WTC11 (cell line): Measurements from ENCODE around the gene MMAB. TPM values are rescaled to one million over a fixed set of nuclear protein-coding genes. Genes with fewer than 3 reads are reported as not detected.

ENCODE experiments used
- ATAC-seq: fragments of 200-7000 bp; cut with Tn5 transposase; 2 replicates; pipeline ENCODE4 v1.10.0; 2021; ENCODE audit warnings: mild to moderate bottlenecking, moderate library complexity
- CTCF ChIA-PET: fragments of 300-600 bp; sonication (Branson Sonifier 250); formaldehyde crosslinking; loops from one replicate; lab custom pipeline; 2021; ENCODE audit warnings: antibody characterized with exemption; lab: Charles Lee
- POLR2A ChIA-PET: fragments of 350-600 bp; sonication (Branson Sonifier 250); formaldehyde crosslinking; loops from one replicate; lab custom pipeline; 2021; ENCODE audit warnings: antibody characterized with exemption; lab: Charles Lee
- DNase-seq: peaks from one replicate; pipeline ENCODE4 v3.0.0; 2021; ENCODE audit warnings: low spot score
- H3K27ac Mint-ChIP-seq: 2 replicates; pipeline ENCODE4 v1.8.0; 2021; ENCODE audit warnings: mixed read lengths
- H3K27me3 Mint-ChIP-seq: 2 replicates; pipeline ENCODE4 v1.8.0; 2021; ENCODE audit warnings: low read depth, mild to moderate bottlenecking, moderate library complexity, mixed read lengths
- H3K36me3 Mint-ChIP-seq: 2 replicates; pipeline ENCODE4 v1.8.0; 2021; ENCODE audit warnings: mixed read lengths
- H3K4me1 Mint-ChIP-seq: 2 replicates; pipeline ENCODE4 v1.8.0; 2022; ENCODE audit warnings: mixed read lengths
- H3K4me3 Mint-ChIP-seq: 2 replicates; pipeline ENCODE4 v1.8.0; 2021; ENCODE audit warnings: mild to moderate bottlenecking, moderate library complexity, mixed read lengths
- H3K9me3 Mint-ChIP-seq: 2 replicates; pipeline ENCODE4 v1.8.0; 2021; ENCODE audit warnings: mixed read lengths
- ATF1 ChIP-seq: sonication (generic); formaldehyde crosslinking; IDR thresholded peaks from 2 replicates; pipeline ENCODE4 v1.8.1; 2023; ENCODE audit warnings: mild to moderate bottlenecking, moderate library complexity, missing genetic modification reagents
- E2F5 ChIP-seq: sonication (generic); formaldehyde crosslinking; IDR thresholded peaks from 2 replicates; pipeline ENCODE4 v1.8.1; 2022; ENCODE audit warnings: mild to moderate bottlenecking, moderate library complexity, missing genetic modification reagents
- ESRRA ChIP-seq: sonication (generic); formaldehyde crosslinking; IDR thresholded peaks from 2 replicates; pipeline ENCODE4 v1.8.1; 2022; ENCODE audit warnings: mild to moderate bottlenecking, missing genetic modification reagents, borderline replicate concordance
- FOXK1 ChIP-seq: sonication (generic); formaldehyde crosslinking; IDR thresholded peaks from 2 replicates; pipeline ENCODE4 v1.8.0; 2022; ENCODE audit warnings: mild to moderate bottlenecking, moderate library complexity, missing genetic modification reagents
- HMGA2 ChIP-seq: fragments of 250-450 bp; sonication (Bioruptor Pico); IDR thresholded peaks from 2 replicates; pipeline ENCODE4 v1.4.0; 2021; ENCODE audit warnings: mild to moderate bottlenecking, moderate library complexity
- IRF2 ChIP-seq: sonication (generic); formaldehyde crosslinking; IDR thresholded peaks from 2 replicates; pipeline ENCODE4 v1.8.0; 2022; ENCODE audit warnings: low read depth, missing genetic modification reagents, borderline replicate concordance
- JAZF1 ChIP-seq: fragments of 250-450 bp; sonication (Bioruptor Pico); IDR thresholded peaks from 2 replicates; pipeline ENCODE4 v1.9.0; 2021; ENCODE audit warnings: moderate library complexity, mild to moderate bottlenecking, inconsistent platforms
- PRRX2 ChIP-seq: fragments of 250-450 bp; sonication (Bioruptor Pico); IDR thresholded peaks from 2 replicates; pipeline ENCODE4 v1.8.0; 2021; ENCODE audit warnings: mild to moderate bottlenecking
- SP1 ChIP-seq: sonication (generic); formaldehyde crosslinking; conservative IDR thresholded peaks from 2 replicates; pipeline ENCODE4 v1.8.1; 2022; ENCODE audit warnings: missing genetic modification reagents
- TCF7 ChIP-seq: sonication (generic); formaldehyde crosslinking; IDR thresholded peaks from 2 replicates; pipeline ENCODE4 v1.8.0; 2022; ENCODE audit warnings: mild to moderate bottlenecking, low read depth, missing genetic modification reagents, moderate library complexity
- ZBTB21 ChIP-seq: sonication (generic); formaldehyde crosslinking; IDR thresholded peaks from 2 replicates; pipeline ENCODE4 v1.8.1; 2023; ENCODE audit warnings: mild to moderate bottlenecking, missing genetic modification reagents, borderline replicate concordance
- ZNF219 ChIP-seq: sonication (generic); formaldehyde crosslinking; IDR thresholded peaks from 2 replicates; pipeline ENCODE4 v1.8.0; 2023; ENCODE audit warnings: missing genetic modification reagents, mild to moderate bottlenecking, borderline replicate concordance
- ZNF263 ChIP-seq: sonication (generic); formaldehyde crosslinking; IDR thresholded peaks from 2 replicates; pipeline ENCODE4 v1.8.1; 2022; ENCODE audit warnings: low read depth, mild to moderate bottlenecking, moderate library complexity, missing genetic modification reagents
- ZNF396 ChIP-seq: fragments of 250-450 bp; sonication (Bioruptor Pico); IDR thresholded peaks from 2 replicates; pipeline ENCODE4 v1.8.0; 2021; ENCODE audit warnings: mild to moderate bottlenecking, moderate library complexity, borderline replicate concordance
- ZNF416 ChIP-seq: fragments of 250-450 bp; sonication (Bioruptor Pico); IDR thresholded peaks from 2 replicates; pipeline ENCODE4 v1.9.0; 2021; ENCODE audit warnings: mild to moderate bottlenecking, inconsistent platforms
- ZNF423 ChIP-seq: fragments of 250-450 bp; sonication (Bioruptor Pico); IDR thresholded peaks from 2 replicates; pipeline ENCODE4 v2.1.2; 2022; ENCODE audit warnings: mild to moderate bottlenecking, moderate library complexity
- ZNF425 ChIP-seq: fragments of 250-450 bp; sonication (Bioruptor Pico); conservative IDR thresholded peaks from 2 replicates; pipeline ENCODE4 v1.9.0; 2021; ENCODE audit warnings: mild to moderate bottlenecking
- ZNF532 ChIP-seq: fragments of 250-450 bp; sonication (Bioruptor Pico); IDR thresholded peaks from 2 replicates; pipeline ENCODE4 v1.9.0; 2021; ENCODE audit warnings: mild to moderate bottlenecking, borderline replicate concordance
- total RNA-seq: library from RNA; stranded (reverse); gene quantifications from 3 replicates; pipeline ENCODE4 v1.2.3, GENCODE V29; 2021
- TF ChIP-seq, protein P1 (sequence below): fragments of 200-600 bp; IDR thresholded peaks from 2 replicates; pipeline ENCODE4 v1.8.0; 2022; ENCODE audit warnings: antibody characterized with exemption
- TF ChIP-seq, protein P2 (sequence below): fragments of 250-450 bp; sonication (Bioruptor Pico); IDR thresholded peaks from 2 replicates; pipeline ENCODE4 v1.9.0; 2021; ENCODE audit warnings: moderate library complexity, mild to moderate bottlenecking, inconsistent platforms, borderline replicate concordance
- TF ChIP-seq, protein P3 (sequence below): fragments of 250-450 bp; sonication (Bioruptor Pico); IDR thresholded peaks from 2 replicates; pipeline ENCODE4 v1.9.0; 2021; ENCODE audit warnings: mild to moderate bottlenecking

Gene MMAB
- total RNA-seq, 1 experiment from 2014 or later, result 22.0 TPM

- ChIA-PET CTCF (interaction anchor here (0.6 to 5.1 kb wide), 64 partner anchors 8 to 313 kb away, joined by 3 to 108 read pairs (median 5); partner anchors contain the start of genes FAM222A, MMAB, MVK and TRPV4), POLR2A (no interaction called here)
- no peak for ATAC-seq
- H3K4me3 Mint-ChIP-seq, result no peak overlapping the region
- peaks cover 15% of the 10 kb centered on the region for H3K4me1 Mint-ChIP-seq
- H3K36me3 Mint-ChIP-seq, result no peaks in the 10 kb centered on the region
- no peaks in the 10 kb centered on the region for H3K9me3 Mint-ChIP-seq
- TF ChIP-seq ZNF219 (CRISPR knock-in tag), result no peak
- no peak for TF ChIP-seq PRRX2 (CRISPR knock-in tag)
- TF ChIP-seq TCF7, result no peak
- no peak for DNase-seq
- H3K27me3 Mint-ChIP-seq, result no peaks in the 10 kb centered on the region
- H3K27ac Mint-ChIP-seq, result no peak overlapping the region
Measured at GRCh38 chr12:109598428-109598854, 25.1 kb upstream of the MMAB start.

DNA sequence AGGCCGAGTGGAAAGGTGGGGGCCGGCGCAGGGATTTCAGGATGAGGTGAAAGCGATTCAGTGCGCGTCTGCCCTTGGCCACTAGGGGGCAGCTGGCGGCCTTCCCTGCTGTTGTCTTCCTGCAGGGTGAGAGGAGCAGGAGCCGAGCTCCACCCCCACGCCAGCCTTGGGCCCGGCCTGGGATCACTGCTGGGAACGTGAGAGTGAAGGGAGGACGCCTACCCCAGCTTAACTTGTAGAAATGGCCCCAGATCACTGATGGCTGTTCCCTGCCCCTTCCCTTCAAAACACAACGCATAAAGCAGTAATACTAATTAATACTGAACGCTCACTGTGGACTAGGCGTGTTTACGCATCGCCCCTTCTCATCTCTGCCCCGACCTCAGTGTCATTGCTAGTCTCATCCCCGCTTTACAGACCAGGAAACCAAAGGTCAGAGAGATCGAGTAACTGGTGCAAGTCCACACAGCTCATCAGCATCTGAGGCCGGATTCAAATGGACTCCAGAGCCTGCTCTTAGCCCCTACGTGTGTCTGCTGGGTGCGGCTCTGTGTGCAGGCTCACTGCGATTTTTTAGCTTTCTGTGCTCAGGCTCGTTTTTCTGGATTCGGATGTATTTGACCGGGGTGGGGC lies 24.6 kb upstream of the MMAB start:
- ChIA-PET CTCF (interaction anchor here (0.6 to 5.1 kb wide), 65 partner anchors 9 to 314 kb away, joined by 3 to 108 read pairs (median 5); partner anchors contain the start of genes FAM222A, MMAB, MVK and TRPV4), POLR2A (interaction anchor here (0.5 kb wide), 1 partner anchor 8 kb away, joined by 3 read pairs; no protein-coding TSS in a partner anchor)
- ATAC-seq (peak; percentile 93), DNase-seq (peak; percentile 96)
- Mint-ChIP-seq H3K36me3 (no peaks in the 10 kb centered on the region), H3K4me3 (no peak overlapping the region), H3K4me1 (peaks cover 15% of the 10 kb centered on the region), H3K27ac (peak overlapping the region; percentile 32; the same call in 1 of the 2 replicates), H3K27me3 (no peaks in the 10 kb centered on the region), H3K9me3 (no peaks in the 10 kb centered on the region)
- TF ChIP-seq, protein P1, sequence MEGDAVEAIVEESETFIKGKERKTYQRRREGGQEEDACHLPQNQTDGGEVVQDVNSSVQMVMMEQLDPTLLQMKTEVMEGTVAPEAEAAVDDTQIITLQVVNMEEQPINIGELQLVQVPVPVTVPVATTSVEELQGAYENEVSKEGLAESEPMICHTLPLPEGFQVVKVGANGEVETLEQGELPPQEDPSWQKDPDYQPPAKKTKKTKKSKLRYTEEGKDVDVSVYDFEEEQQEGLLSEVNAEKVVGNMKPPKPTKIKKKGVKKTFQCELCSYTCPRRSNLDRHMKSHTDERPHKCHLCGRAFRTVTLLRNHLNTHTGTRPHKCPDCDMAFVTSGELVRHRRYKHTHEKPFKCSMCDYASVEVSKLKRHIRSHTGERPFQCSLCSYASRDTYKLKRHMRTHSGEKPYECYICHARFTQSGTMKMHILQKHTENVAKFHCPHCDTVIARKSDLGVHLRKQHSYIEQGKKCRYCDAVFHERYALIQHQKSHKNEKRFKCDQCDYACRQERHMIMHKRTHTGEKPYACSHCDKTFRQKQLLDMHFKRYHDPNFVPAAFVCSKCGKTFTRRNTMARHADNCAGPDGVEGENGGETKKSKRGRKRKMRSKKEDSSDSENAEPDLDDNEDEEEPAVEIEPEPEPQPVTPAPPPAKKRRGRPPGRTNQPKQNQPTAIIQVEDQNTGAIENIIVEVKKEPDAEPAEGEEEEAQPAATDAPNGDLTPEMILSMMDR, result peak; percentile 92
- TF ChIP-seq, protein P2, sequence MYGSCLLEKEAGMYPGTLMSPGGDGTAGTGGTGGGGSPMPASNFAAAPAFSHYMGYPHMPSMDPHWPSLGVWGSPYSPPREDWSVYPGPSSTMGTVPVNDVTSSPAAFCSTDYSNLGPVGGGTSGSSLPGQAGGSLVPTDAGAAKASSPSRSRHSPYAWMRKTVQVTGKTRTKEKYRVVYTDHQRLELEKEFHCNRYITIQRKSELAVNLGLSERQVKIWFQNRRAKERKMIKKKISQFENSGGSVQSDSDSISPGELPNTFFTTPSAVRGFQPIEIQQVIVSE, result no peak
- TF ChIP-seq ZNF423 (CRISPR knock-in tag) (no peak), ZNF532 (CRISPR knock-in tag) (no peak), ZNF416 (CRISPR knock-in tag) (no peak), ATF1 (CRISPR knock-in tag) (0 out of 2 replicates have a peak, but pooled peaks have one; percentile 29), E2F5 (CRISPR knock-in tag) (no peak), HMGA2 (no peak), FOXK1 (CRISPR knock-in tag) (0 out of 2 replicates have a peak, but pooled peaks have one; percentile 37), ZNF263 (CRISPR knock-in tag) (peak; percentile 86), IRF2 (CRISPR knock-in tag) (no peak), SP1 (CRISPR knock-in tag) (peak; percentile 43; the same call in 1 of the 2 replicates), ZNF425 (CRISPR knock-in tag) (no peak), ZBTB21 (CRISPR knock-in tag) (no peak), JAZF1 (CRISPR knock-in tag) (no peak), ESRRA (CRISPR knock-in tag) (no peak), ZNF396 (CRISPR knock-in tag) (no peak)
- TF ChIP-seq, protein P3, sequence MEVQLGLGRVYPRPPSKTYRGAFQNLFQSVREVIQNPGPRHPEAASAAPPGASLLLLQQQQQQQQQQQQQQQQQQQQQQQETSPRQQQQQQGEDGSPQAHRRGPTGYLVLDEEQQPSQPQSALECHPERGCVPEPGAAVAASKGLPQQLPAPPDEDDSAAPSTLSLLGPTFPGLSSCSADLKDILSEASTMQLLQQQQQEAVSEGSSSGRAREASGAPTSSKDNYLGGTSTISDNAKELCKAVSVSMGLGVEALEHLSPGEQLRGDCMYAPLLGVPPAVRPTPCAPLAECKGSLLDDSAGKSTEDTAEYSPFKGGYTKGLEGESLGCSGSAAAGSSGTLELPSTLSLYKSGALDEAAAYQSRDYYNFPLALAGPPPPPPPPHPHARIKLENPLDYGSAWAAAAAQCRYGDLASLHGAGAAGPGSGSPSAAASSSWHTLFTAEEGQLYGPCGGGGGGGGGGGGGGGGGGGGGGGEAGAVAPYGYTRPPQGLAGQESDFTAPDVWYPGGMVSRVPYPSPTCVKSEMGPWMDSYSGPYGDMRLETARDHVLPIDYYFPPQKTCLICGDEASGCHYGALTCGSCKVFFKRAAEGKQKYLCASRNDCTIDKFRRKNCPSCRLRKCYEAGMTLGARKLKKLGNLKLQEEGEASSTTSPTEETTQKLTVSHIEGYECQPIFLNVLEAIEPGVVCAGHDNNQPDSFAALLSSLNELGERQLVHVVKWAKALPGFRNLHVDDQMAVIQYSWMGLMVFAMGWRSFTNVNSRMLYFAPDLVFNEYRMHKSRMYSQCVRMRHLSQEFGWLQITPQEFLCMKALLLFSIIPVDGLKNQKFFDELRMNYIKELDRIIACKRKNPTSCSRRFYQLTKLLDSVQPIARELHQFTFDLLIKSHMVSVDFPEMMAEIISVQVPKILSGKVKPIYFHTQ (CRISPR knock-in tag), result no peak
